ENCODE results near the gene KCNJ18. TPM values are rescaled to one million over a fixed set of nuclear protein-coding genes. Genes with fewer than 3 reads are reported as not detected.

KCNJ18 gene
- total RNA-seq = not detected

DNA sequence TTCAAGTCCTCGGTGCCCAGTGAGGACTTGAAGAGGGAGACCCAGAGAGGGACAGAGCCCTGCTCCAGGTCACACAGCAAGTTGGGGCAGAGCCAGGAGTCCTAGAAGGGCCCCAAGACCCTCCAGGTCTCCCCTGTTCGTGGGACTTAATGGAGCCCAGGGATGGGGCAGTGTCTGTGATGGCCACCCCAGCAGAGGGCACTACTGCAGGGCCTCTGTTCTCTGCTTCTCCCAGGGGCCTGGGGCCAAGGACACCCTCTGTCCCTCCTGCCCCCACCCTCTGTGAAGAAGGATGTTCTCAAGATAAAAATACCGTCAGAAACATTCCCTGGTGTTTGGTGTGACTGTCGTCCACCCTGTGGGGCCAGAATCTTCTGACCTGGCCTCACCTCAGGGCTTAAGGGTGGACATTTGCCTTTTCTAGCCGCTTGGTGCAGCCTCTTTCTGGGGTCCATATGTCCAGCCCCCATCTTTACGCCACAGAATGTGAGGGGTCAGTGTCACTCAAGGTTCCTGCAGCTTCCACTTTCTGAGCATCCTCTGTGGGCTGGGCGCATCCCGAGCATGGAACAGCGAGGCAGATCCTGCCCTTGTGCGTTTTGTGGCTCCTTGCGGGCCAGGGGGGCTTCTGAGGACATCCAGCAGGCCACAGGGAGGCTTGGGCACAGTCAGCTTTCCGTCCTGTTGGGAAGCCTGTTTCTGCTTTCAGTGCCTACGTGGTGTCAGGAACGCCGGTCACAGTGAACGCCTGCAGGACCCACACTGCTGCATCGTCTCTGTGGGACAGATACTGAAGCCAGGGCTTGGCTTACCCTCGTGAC, at the start of gene KCNJ18:
KCNJ18 (plus strand) TSS at position 641 of the 821 bp plus-strand sequence. CDS start 10,264 bp downstream, outside the sequence.

All from activated naive CD4-positive, alpha-beta T cell treated with anti-CD3 and anti-CD28 coated beads, Interleukin-2, amount 10 ng/mL, durations not matched to agents 5 hours and 36 hours (primary cell).